HL-60 (cell line): Measurements from ENCODE around the gene GORASP1.

Experiments used
- DNase-seq, 2 experiments: peaks; one replicate each; pipeline ENCODE4 v3.0.0-alpha.2; 2010 to 2020; ENCODE audit warnings: low read depth in 1 of 2, low spot score in 1 of 2
- H3K27ac ChIP-seq: fragments of 250-450 bp; sonication (Bioruptor Pico); replicated peaks from 2 replicates; pipeline ENCODE4 v1.5.1; 2020; ENCODE audit warnings: mild to moderate bottlenecking, moderate library complexity
- H3K27me3 ChIP-seq: fragments of 250-450 bp; sonication (Bioruptor Pico); 2 replicates; pipeline ENCODE4 v1.5.1; 2021; ENCODE audit warnings: mild to moderate bottlenecking, moderate library complexity; ENCODE audit not compliant: insufficient read depth, poor library complexity, severe bottlenecking
- H3K4me3 ChIP-seq: replicated peaks from 2 replicates; pipeline ENCODE4 v1.5.1; 2011; ENCODE audit warnings: mild to moderate bottlenecking, control low read depth, low read length; ENCODE audit not compliant: insufficient read depth
- CTCF ChIP-seq: IDR thresholded peaks from one replicate; pipeline ENCODE4 v1.5.1; 2011; ENCODE audit warnings: low read length, control low read depth, inconsistent platforms; ENCODE audit not compliant: insufficient read depth
- GABPA ChIP-seq: IDR thresholded peaks from 2 replicates; pipeline ENCODE4 v1.6.1; 2012; ENCODE audit warnings: low read depth
- POLR2AphosphoS5 ChIP-seq: IDR thresholded peaks from 2 replicates; pipeline ENCODE4 v1.6.1; 2012; ENCODE audit warnings: low read depth
- REST ChIP-seq: IDR thresholded peaks from 2 replicates; pipeline ENCODE4 v1.6.1; 2012; ENCODE audit warnings: low read depth; ENCODE audit not compliant: insufficient replicate concordance
- SPI1 ChIP-seq: IDR thresholded peaks from 2 replicates; pipeline ENCODE4 v1.6.1; 2012; ENCODE audit warnings: low read depth, mild to moderate bottlenecking, borderline replicate concordance

Gene GORASP1

GRCh38 chr3:39086144-39086543 is 21.3 kb downstream of the GORASP1 start:
- no peak overlapping the region for H3K4me3 ChIP-seq
- no peaks in the 10 kb centered on the region for H3K27me3 ChIP-seq
- no peak overlapping the region for H3K27ac ChIP-seq
- TF ChIP-seq CTCF, result no peak
- no peak for TF ChIP-seq GABPA
- no peak for TF ChIP-seq REST
- no peak for TF ChIP-seq SPI1
- no peak for TF ChIP-seq POLR2AphosphoS5
- DNase-seq, result no peak

DNA sequence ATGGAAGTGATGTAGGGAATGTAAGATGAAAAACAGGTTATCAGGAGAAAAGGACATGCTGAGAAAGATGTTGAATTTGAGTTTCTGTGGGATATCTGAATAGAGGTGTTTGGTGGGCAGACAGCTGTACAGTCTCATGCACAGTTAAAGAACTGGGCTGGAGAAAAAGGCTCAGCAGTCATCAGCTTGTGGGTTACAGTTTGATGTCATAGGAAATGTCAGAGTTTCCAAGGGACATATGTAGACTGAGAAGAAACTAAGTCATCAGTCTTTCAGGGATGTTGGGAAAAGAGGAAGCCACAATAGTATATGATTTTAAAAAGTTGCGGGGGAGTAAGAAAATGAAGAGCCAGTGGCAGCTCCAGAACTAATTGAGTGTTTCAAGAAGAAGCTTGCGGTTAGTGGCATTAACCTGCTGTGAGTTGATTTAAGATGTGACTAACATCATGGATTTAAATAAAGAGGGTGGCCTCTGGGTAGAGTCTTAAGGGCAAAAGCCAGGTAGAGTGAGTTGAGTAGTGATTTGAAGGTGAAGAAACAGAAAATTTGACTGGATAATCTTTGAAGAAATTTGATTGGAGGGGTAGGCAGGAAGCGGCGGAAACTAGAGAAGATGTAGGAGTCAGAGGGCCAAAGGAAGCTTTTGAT is 24.6 kb downstream of the GORASP1 start:
- H3K4me3 ChIP-seq, result no peak overlapping the region
- H3K27ac ChIP-seq, result no peak overlapping the region
- TF ChIP-seq POLR2AphosphoS5, result no peak
- H3K27me3 ChIP-seq, result no peaks in the 10 kb centered on the region
- no peak for DNase-seq

GRCh38 chr3:39080026-39080425 is 27.4 kb downstream of the GORASP1 start:
- Histone ChIP-seq H3K27ac (no peak overlapping the region), H3K27me3 (no peaks in the 10 kb centered on the region), H3K4me3 (no peak overlapping the region)
- TF ChIP-seq GABPA (no peak), REST (no peak), CTCF (no peak), SPI1 (no peak), POLR2AphosphoS5 (no peak)
- no peak for DNase-seq

DNA sequence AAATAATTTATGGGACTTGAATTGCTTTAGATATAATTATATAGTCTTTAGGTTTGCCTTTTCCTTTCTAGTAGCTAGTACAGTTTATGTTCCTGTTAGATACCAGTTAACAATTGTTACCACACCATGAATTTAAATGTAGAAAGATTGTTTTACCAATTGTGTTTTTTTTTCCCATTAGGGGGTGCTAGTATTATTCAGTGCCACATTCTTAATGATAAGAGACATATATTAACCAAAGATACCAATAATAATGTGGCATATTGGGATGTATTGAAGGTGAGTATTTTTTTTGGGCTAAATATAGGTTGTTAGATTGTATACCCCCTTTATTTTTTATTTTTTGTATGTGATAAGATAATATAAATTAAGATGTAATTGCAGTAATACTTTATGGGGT is 27.9 kb downstream of the GORASP1 start:
- DNase-seq, result no peak
- TF ChIP-seq REST, result no peak
- no peak for TF ChIP-seq CTCF
- no peak for TF ChIP-seq GABPA
- no peak for TF ChIP-seq SPI1
- no peak for TF ChIP-seq POLR2AphosphoS5
- H3K27ac ChIP-seq, result no peak overlapping the region
- H3K4me3 ChIP-seq, result no peak overlapping the region
- no peaks in the 10 kb centered on the region for H3K27me3 ChIP-seq
